WERI-Rb-1 (cell line): ENCODE data around the gene HIP1.
"Not testable (repeated sequence)": the region's sequence is repeated elsewhere in the genome, so short reads cannot be mapped to it uniquely, and the experiment has no call there.

Experiments
- DNase-seq: peaks from one replicate; pipeline ENCODE4 v3.0.0-alpha.2; 2020
- H3K27ac ChIP-seq: fragments of 250-450 bp; sonication (Bioruptor Pico); 2 replicates; pipeline ENCODE4 v1.5.1; 2020; ENCODE audit warnings: mild to moderate bottlenecking, moderate library complexity
- H3K27me3 ChIP-seq: fragments of 250-450 bp; sonication (Bioruptor Pico); 2 replicates; pipeline ENCODE4 v1.5.1; 2021; ENCODE audit warnings: mild to moderate bottlenecking, low read depth, moderate library complexity; ENCODE audit not compliant: insufficient read depth, severe bottlenecking
- H3K36me3 ChIP-seq: fragments of 250-450 bp; sonication (Bioruptor Pico); 2 replicates; pipeline ENCODE4 v1.5.1; 2020; ENCODE audit warnings: mild to moderate bottlenecking, moderate library complexity
- H3K4me3 ChIP-seq: 2 replicates; pipeline ENCODE4 v1.5.1; 2011; ENCODE audit warnings: low read depth, mild to moderate bottlenecking, control low read depth, low read length
- H3K9me3 ChIP-seq: fragments of 250-450 bp; sonication (Bioruptor Pico); 2 replicates; pipeline ENCODE4 v1.5.1; 2021; ENCODE audit warnings: mild to moderate bottlenecking, moderate library complexity; ENCODE audit not compliant: severe bottlenecking
- CTCF ChIP-seq: IDR thresholded peaks from 2 replicates; pipeline ENCODE4 v1.5.1; 2011; ENCODE audit warnings: low read depth, mild to moderate bottlenecking, control low read depth, inconsistent platforms, low read length

HIP1 gene

GRCh38 chr7:75738604-75738974 lies at the start of gene HIP1:
HIP1 (minus strand) TSS chr7:75738941; CDS start chr7:75738920, 21 bp downstream.
- peak within 1 kb of the TSS; percentile 76 for H3K27ac ChIP-seq
- TF ChIP-seq CTCF, result no peak
- DNase-seq, result no peak
- H3K4me3 ChIP-seq, result peak within 1 kb of the TSS; percentile 95
- H3K9me3 ChIP-seq, result no peaks in the 10 kb centered on the region
- H3K27me3 ChIP-seq, result no peaks in the 10 kb centered on the region
- H3K36me3 ChIP-seq, result no peaks in the 10 kb centered on the region

GRCh38 chr7:75788154-75788847 lies 49.6 kb upstream of the HIP1 start:
- H3K36me3 ChIP-seq, H3K9me3 ChIP-seq, H3K4me3 ChIP-seq, H3K27me3 ChIP-seq: not testable (repeated sequence)
- peak overlapping the region; percentile 38 for H3K27ac ChIP-seq
- DNase-seq, result peak; percentile 32

- H3K4me3 ChIP-seq, DNase-seq, H3K27ac ChIP-seq, H3K9me3 ChIP-seq, H3K36me3 ChIP-seq, H3K27me3 ChIP-seq: not testable (repeated sequence)
Observed at GRCh38 chr7:75783058-75783457, 44.3 kb upstream of the HIP1 start.

GRCh38 chr7:75780647-75781273 lies 42.0 kb upstream of the HIP1 start:
- not testable (repeated sequence) for H3K27me3 ChIP-seq, H3K9me3 ChIP-seq, H3K36me3 ChIP-seq
- peak; percentile 86 for DNase-seq
- Histone ChIP-seq H3K4me3 (peak overlapping the region; percentile 19; the same call in 1 of the 2 replicates), H3K27ac (peak overlapping the region; percentile 62)

DNA sequence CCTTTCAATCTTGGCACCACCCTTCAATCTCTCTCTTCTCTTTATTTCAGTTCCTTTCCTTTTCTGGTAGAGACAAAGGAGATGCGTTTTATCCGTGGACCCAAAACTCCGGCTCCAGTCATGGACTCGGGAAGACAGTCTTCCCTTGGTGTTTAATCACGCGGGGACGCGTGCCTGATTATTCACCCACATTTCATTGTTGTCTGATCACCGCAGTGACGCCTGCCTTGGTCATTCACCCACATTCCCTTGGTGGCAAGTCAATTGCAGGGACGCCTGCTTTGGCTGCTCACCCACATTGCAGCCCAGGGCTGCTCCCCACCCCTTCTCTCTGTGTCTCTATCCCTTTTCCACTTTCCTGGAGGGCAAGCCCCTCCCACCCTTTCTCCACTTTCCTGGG lies 40.8 kb upstream of the HIP1 start:
- DNase-seq, H3K36me3 ChIP-seq, H3K9me3 ChIP-seq, H3K4me3 ChIP-seq, H3K27me3 ChIP-seq: not testable (repeated sequence)
- peak overlapping the region; percentile 33 for H3K27ac ChIP-seq

DNA sequence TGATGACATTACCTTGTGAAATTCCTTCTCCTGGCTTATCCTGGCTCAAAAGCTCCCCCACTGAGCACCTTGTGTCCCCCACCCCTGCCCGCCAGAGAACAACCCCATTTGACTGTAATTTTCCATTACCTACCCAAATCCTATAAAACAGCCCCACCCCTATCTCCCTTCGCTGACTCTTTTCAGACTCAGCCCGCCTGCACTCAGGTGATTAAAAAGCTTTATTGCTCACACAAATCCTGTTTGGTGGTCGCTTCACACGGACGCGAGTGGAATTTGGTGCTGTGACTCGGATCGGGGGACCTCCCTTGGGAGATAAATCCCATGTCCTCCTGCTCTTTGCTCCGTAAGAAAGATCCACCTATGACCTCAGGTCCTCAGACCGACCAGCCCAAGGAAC lies 40.3 kb upstream of the HIP1 start:
- H3K4me3 ChIP-seq, H3K36me3 ChIP-seq, H3K27me3 ChIP-seq, H3K9me3 ChIP-seq: not testable (repeated sequence)
- H3K27ac ChIP-seq, result peak overlapping the region; percentile 33
- DNase-seq, result peak; percentile 42

GRCh38 chr7:75776295-75776971 lies 37.7 kb upstream of the HIP1 start:
- Histone ChIP-seq H3K9me3 (no peaks in the 10 kb centered on the region), H3K27ac (no peak overlapping the region), H3K27me3 (no peaks in the 10 kb centered on the region), H3K36me3 (no peaks in the 10 kb centered on the region), H3K4me3 (no peak overlapping the region)
- DNase-seq, result no peak
- TF ChIP-seq CTCF, result no peak

GRCh38 chr7:75773958-75774357 lies 35.2 kb upstream of the HIP1 start:
- not testable (repeated sequence) for H3K27ac ChIP-seq, H3K36me3 ChIP-seq, H3K9me3 ChIP-seq, H3K27me3 ChIP-seq, H3K4me3 ChIP-seq, DNase-seq
